SK-N-MC (cell line): ENCODE data around the gene UGT1A4.

Source experiments
- DNase-seq: peaks from one replicate; pipeline ENCODE4 v3.0.0-alpha.2; 2011; ENCODE audit warnings: low read depth, low spot score
- H3K27ac ChIP-seq: fragments of 200-600 bp; sonication (generic); 2 replicates; pipeline ENCODE4 v1.5.1; 2016; ENCODE audit warnings: mixed run types
- H3K36me3 ChIP-seq: fragments of 200-600 bp; sonication (generic); 2 replicates; pipeline ENCODE4 v1.6.1; 2017; ENCODE audit warnings: antibody characterized with exemption, low read length, mixed read lengths; ENCODE audit not compliant: insufficient read depth
- H3K4me3 ChIP-seq: fragments of 200-600 bp; sonication (generic); 2 replicates; pipeline ENCODE4 v1.5.1; 2016
- H3K9ac ChIP-seq: fragments of 200-600 bp; sonication (generic); 2 replicates; pipeline ENCODE4 v1.8.0; 2017; ENCODE audit warnings: mixed run types, mixed read lengths; ENCODE audit not compliant: insufficient read length
- H3K9me3 ChIP-seq: fragments of 200-600 bp; sonication (generic); 2 replicates; pipeline ENCODE4 v1.6.1; 2017; ENCODE audit warnings: low read depth, mild to moderate bottlenecking, antibody characterized with exemption, low read length, moderate library complexity, mixed read lengths
- EZH2 ChIP-seq: fragments of 200-600 bp; sonication (generic); IDR thresholded peaks from one replicate; pipeline ENCODE4 v1.6.1; 2017; ENCODE audit warnings: antibody characterized with exemption
- FOXP2 ChIP-seq: optimal IDR thresholded peaks from 2 replicates; pipeline ENCODE3; 2011; ENCODE audit warnings: mild to moderate bottlenecking, moderate library complexity; ENCODE audit not compliant: insufficient read depth; ENCODE audit errors: extremely low read length, control extremely low read depth
- POLR2AphosphoS5 ChIP-seq: IDR thresholded peaks from 2 replicates; pipeline ENCODE4 v1.6.1; 2012; ENCODE audit warnings: mild to moderate bottlenecking, low read depth, low read length, borderline replicate concordance

The UGT1A4 gene

GRCh38 chr2:233796254-233796653 lies 77.7 kb downstream of the UGT1A4 start:
- DNase-seq, result no peak
- H3K36me3 ChIP-seq, result peaks cover 7% of the 10 kb centered on the region; the same call in 1 of the 2 replicates
- no peaks in the 10 kb centered on the region for H3K9me3 ChIP-seq
- TF ChIP-seq FOXP2 (no peak), EZH2 (no peak), POLR2AphosphoS5 (no peak)
- H3K27ac ChIP-seq, result no peak overlapping the region; the same call in 1 of the 2 replicates
- no peak overlapping the region for H3K9ac ChIP-seq
- H3K4me3 ChIP-seq, result no peak overlapping the region

- H3K9me3 ChIP-seq, result no peaks in the 10 kb centered on the region
- no peak overlapping the region for H3K27ac ChIP-seq
- H3K4me3 ChIP-seq, result no peak overlapping the region
- no peak overlapping the region for H3K9ac ChIP-seq
- TF ChIP-seq EZH2 (no peak), POLR2AphosphoS5 (no peak), FOXP2 (no peak)
- no peak for DNase-seq
- peaks cover 2% of the 10 kb centered on the region; the same call in 1 of the 2 replicates for H3K36me3 ChIP-seq
Measured at GRCh38 chr2:233798335-233799086, 80.0 kb downstream of the UGT1A4 start.

- TF ChIP-seq FOXP2, result no peak
- no peak for TF ChIP-seq POLR2AphosphoS5
- no peak for TF ChIP-seq EZH2
- no peaks in the 10 kb centered on the region for H3K9me3 ChIP-seq
- no peak overlapping the region for H3K4me3 ChIP-seq
- DNase-seq, result no peak
- no peak overlapping the region for H3K27ac ChIP-seq
- H3K9ac ChIP-seq, result no peak overlapping the region
- peaks cover 2% of the 10 kb centered on the region; the same call in 1 of the 2 replicates for H3K36me3 ChIP-seq
Measured at GRCh38 chr2:233799087-233799665, 80.6 kb downstream of the UGT1A4 start.

GRCh38 chr2:233799716-233800115 lies 81.2 kb downstream of the UGT1A4 start:
- TF ChIP-seq POLR2AphosphoS5 (no peak), FOXP2 (no peak), EZH2 (no peak)
- H3K9me3 ChIP-seq, result no peaks in the 10 kb centered on the region
- H3K27ac ChIP-seq, result no peak overlapping the region
- no peak overlapping the region for H3K4me3 ChIP-seq
- H3K36me3 ChIP-seq, result peaks cover 2% of the 10 kb centered on the region; the same call in 1 of the 2 replicates
- DNase-seq, result no peak
- no peak overlapping the region for H3K9ac ChIP-seq

GRCh38 chr2:233800208-233800607 lies 81.7 kb downstream of the UGT1A4 start:
- DNase-seq, result no peak
- no peaks in the 10 kb centered on the region; the same call in 1 of the 2 replicates for H3K36me3 ChIP-seq
- H3K4me3 ChIP-seq, result no peak overlapping the region
- H3K27ac ChIP-seq, result no peak overlapping the region
- H3K9me3 ChIP-seq, result no peaks in the 10 kb centered on the region
- H3K9ac ChIP-seq, result no peak overlapping the region
- TF ChIP-seq POLR2AphosphoS5, result no peak
- no peak for TF ChIP-seq FOXP2
- no peak for TF ChIP-seq EZH2

- Histone ChIP-seq H3K9ac (no peak overlapping the region), H3K9me3 (no peaks in the 10 kb centered on the region), H3K27ac (no peak overlapping the region), H3K36me3 (no peaks in the 10 kb centered on the region; the same call in 1 of the 2 replicates), H3K4me3 (no peak overlapping the region)
- TF ChIP-seq EZH2 (no peak), FOXP2 (no peak), POLR2AphosphoS5 (no peak)
- no peak for DNase-seq
Measured at GRCh38 chr2:233801357-233802131, 83.0 kb downstream of the UGT1A4 start.

GRCh38 chr2:233802132-233802815 lies 83.7 kb downstream of the UGT1A4 start:
- no peak overlapping the region for H3K27ac ChIP-seq
- DNase-seq, result no peak

GRCh38 chr2:233803292-233803911 lies 84.9 kb downstream of the UGT1A4 start:
- H3K9me3 ChIP-seq, result no peaks in the 10 kb centered on the region
- H3K36me3 ChIP-seq, result no peaks in the 10 kb centered on the region; the same call in 1 of the 2 replicates
- no peak overlapping the region for H3K4me3 ChIP-seq
- no peak overlapping the region for H3K27ac ChIP-seq
- H3K9ac ChIP-seq, result no peak overlapping the region
- no peak for TF ChIP-seq POLR2AphosphoS5
- no peak for TF ChIP-seq EZH2
- no peak for TF ChIP-seq FOXP2
- no peak for DNase-seq

More at GRCh38 chr2:233802132-233802815, 83.7 kb downstream of the UGT1A4 start:
- Histone ChIP-seq H3K36me3 (no peaks in the 10 kb centered on the region; the same call in 1 of the 2 replicates), H3K9me3 (no peaks in the 10 kb centered on the region), H3K9ac (no peak overlapping the region), H3K4me3 (no peak overlapping the region)
- TF ChIP-seq POLR2AphosphoS5 (no peak), FOXP2 (no peak), EZH2 (no peak)
